ENCODE data around the gene KIAA0319L.

DNA sequence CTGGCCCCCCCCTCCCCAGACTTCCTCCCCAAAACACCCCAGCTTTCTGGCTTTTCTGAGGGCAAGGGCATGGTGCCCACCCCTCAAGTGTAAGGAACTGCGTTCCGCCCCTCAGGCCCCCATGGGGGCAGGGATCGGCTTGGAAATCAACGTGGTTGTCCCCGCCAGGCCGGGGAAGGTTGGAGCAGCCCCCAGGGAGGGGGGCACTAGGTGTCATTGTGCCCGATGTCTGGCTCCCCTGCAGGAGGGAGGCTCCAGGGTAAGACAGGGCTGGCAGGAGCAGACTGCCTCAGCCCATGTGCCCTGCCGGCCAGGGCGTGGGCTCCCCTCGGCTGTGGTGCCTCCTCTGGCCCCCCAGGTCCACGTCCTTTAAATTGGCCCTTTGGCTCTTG is 8.5 kb upstream of the KIAA0319L start:
- TF ChIP-seq EZH2 (IDR thresholded peaks at IDR 0.05; ENCODE audit: low read depth, unreplicated experiment) (no peak), POLR2AphosphoS5 (IDR thresholded peaks at IDR 0.05; ENCODE audit: low read depth) (no peak), EZH2phosphoT487 (IDR thresholded peaks at IDR 0.05; ENCODE audit: unreplicated experiment) (no peak), ETS1 (IDR thresholded peaks at IDR 0.05) (no peak), JUNB (IDR thresholded peaks at IDR 0.05; ENCODE audit: unreplicated experiment) (no peak), CREB1 (CRISPR knock-in tag; IDR thresholded peaks at IDR 0.05; ENCODE audit: low read depth) (no peak), STAT1 (IDR thresholded peaks at IDR 0.05; ENCODE audit: unreplicated experiment) (no peak), NANOG (IDR thresholded peaks at IDR 0.05; ENCODE audit: borderline replicate concordance) (no peak)
- TF ChIP-seq, protein P1, sequence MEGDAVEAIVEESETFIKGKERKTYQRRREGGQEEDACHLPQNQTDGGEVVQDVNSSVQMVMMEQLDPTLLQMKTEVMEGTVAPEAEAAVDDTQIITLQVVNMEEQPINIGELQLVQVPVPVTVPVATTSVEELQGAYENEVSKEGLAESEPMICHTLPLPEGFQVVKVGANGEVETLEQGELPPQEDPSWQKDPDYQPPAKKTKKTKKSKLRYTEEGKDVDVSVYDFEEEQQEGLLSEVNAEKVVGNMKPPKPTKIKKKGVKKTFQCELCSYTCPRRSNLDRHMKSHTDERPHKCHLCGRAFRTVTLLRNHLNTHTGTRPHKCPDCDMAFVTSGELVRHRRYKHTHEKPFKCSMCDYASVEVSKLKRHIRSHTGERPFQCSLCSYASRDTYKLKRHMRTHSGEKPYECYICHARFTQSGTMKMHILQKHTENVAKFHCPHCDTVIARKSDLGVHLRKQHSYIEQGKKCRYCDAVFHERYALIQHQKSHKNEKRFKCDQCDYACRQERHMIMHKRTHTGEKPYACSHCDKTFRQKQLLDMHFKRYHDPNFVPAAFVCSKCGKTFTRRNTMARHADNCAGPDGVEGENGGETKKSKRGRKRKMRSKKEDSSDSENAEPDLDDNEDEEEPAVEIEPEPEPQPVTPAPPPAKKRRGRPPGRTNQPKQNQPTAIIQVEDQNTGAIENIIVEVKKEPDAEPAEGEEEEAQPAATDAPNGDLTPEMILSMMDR (conservative IDR thresholded peaks at IDR 0.05; ENCODE audit: low read depth in 2 of 2): no peak
- TF ChIP-seq, protein P2, sequence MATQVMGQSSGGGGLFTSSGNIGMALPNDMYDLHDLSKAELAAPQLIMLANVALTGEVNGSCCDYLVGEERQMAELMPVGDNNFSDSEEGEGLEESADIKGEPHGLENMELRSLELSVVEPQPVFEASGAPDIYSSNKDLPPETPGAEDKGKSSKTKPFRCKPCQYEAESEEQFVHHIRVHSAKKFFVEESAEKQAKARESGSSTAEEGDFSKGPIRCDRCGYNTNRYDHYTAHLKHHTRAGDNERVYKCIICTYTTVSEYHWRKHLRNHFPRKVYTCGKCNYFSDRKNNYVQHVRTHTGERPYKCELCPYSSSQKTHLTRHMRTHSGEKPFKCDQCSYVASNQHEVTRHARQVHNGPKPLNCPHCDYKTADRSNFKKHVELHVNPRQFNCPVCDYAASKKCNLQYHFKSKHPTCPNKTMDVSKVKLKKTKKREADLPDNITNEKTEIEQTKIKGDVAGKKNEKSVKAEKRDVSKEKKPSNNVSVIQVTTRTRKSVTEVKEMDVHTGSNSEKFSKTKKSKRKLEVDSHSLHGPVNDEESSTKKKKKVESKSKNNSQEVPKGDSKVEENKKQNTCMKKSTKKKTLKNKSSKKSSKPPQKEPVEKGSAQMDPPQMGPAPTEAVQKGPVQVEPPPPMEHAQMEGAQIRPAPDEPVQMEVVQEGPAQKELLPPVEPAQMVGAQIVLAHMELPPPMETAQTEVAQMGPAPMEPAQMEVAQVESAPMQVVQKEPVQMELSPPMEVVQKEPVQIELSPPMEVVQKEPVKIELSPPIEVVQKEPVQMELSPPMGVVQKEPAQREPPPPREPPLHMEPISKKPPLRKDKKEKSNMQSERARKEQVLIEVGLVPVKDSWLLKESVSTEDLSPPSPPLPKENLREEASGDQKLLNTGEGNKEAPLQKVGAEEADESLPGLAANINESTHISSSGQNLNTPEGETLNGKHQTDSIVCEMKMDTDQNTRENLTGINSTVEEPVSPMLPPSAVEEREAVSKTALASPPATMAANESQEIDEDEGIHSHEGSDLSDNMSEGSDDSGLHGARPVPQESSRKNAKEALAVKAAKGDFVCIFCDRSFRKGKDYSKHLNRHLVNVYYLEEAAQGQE (IDR thresholded peaks at IDR 0.05; ENCODE audit: unreplicated experiment): no peak
- TF ChIP-seq, protein P3, sequence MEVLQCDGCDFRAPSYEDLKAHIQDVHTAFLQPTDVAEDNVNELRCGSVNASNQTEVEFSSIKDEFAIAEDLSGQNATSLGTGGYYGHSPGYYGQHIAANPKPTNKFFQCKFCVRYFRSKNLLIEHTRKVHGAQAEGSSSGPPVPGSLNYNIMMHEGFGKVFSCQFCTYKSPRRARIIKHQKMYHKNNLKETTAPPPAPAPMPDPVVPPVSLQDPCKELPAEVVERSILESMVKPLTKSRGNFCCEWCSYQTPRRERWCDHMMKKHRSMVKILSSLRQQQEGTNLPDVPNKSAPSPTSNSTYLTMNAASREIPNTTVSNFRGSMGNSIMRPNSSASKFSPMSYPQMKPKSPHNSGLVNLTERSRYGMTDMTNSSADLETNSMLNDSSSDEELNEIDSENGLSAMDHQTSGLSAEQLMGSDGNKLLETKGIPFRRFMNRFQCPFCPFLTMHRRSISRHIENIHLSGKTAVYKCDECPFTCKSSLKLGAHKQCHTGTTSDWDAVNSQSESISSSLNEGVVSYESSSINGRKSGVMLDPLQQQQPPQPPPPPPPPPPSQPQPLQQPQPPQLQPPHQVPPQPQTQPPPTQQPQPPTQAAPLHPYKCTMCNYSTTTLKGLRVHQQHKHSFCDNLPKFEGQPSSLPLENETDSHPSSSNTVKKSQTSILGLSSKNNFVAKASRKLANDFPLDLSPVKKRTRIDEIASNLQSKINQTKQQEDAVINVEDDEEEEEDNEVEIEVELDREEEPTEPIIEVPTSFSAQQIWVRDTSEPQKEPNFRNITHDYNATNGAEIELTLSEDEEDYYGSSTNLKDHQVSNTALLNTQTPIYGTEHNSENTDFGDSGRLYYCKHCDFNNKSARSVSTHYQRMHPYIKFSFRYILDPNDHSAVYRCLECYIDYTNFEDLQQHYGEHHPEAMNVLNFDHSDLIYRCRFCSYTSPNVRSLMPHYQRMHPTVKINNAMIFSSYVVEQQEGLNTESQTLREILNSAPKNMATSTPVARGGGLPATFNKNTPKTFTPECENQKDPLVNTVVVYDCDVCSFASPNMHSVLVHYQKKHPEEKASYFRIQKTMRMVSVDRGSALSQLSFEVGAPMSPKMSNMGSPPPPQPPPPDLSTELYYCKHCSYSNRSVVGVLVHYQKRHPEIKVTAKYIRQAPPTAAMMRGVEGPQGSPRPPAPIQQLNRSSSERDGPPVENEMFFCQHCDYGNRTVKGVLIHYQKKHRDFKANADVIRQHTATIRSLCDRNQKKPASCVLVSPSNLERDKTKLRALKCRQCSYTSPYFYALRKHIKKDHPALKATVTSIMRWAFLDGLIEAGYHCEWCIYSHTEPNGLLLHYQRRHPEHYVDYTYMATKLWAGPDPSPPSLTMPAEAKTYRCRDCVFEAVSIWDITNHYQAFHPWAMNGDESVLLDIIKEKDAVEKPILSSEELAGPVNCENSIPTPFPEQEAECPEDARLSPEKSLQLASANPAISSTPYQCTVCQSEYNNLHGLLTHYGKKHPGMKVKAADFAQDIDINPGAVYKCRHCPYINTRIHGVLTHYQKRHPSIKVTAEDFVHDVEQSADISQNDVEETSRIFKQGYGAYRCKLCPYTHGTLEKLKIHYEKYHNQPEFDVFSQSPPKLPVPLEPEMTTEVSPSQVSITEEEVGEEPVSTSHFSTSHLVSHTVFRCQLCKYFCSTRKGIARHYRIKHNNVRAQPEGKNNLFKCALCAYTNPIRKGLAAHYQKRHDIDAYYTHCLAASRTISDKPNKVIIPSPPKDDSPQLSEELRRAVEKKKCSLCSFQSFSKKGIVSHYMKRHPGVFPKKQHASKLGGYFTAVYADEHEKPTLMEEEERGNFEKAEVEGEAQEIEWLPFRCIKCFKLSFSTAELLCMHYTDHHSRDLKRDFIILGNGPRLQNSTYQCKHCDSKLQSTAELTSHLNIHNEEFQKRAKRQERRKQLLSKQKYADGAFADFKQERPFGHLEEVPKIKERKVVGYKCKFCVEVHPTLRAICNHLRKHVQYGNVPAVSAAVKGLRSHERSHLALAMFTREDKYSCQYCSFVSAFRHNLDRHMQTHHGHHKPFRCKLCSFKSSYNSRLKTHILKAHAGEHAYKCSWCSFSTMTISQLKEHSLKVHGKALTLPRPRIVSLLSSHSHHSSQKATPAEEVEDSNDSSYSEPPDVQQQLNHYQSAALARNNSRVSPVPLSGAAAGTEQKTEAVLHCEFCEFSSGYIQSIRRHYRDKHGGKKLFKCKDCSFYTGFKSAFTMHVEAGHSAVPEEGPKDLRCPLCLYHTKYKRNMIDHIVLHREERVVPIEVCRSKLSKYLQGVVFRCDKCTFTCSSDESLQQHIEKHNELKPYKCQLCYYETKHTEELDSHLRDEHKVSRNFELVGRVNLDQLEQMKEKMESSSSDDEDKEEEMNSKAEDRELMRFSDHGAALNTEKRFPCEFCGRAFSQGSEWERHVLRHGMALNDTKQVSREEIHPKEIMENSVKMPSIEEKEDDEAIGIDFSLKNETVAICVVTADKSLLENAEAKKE (CRISPR knock-in tag; IDR thresholded peaks at IDR 0.05): no peak

Data from GM23338 (cell line).